A673 (cell line): ENCODE measurements around the gene PRPH2. TPM values are rescaled to one million over a fixed set of nuclear protein-coding genes. Genes with fewer than 3 reads are reported as not detected.

Source experiments
- BruUV-seq: library from RNA; stranded (reverse); fragments of 400-500 nt; replicated peaks from 2 replicates; lab custom pipeline; 2021; lab: Mats Ljungman, UMichigan
- CTCF ChIA-PET: fragments of 300-600 bp; sonication (Branson Sonifier 250); formaldehyde crosslinking; loops from one replicate; lab custom pipeline; 2022; ENCODE audit warnings: antibody characterized with exemption; lab: Charles Lee
- POLR2A ChIA-PET: fragments of 300-600 bp; sonication (Branson Sonifier 250); formaldehyde crosslinking; loops from one replicate; lab custom pipeline; 2022; ENCODE audit warnings: antibody characterized with exemption; ENCODE audit not compliant: low non-redundant PET; lab: Charles Lee
- DNase-seq: peaks from one replicate; pipeline ENCODE4 v3.0.0-alpha.2; 2015; ENCODE audit warnings: low spot score
- H3K27ac ChIP-seq: fragments of 200-600 bp; sonication (generic); 2 replicates; pipeline ENCODE4 v1.5.1; 2016; ENCODE audit warnings: mixed run types, low read depth, mild to moderate bottlenecking, mixed read lengths, antibody characterized with exemption, low read length; ENCODE audit not compliant: poor library complexity, severe bottlenecking
- H3K27me3 ChIP-seq: fragments of 200-600 bp; sonication (generic); replicated peaks from 2 replicates; pipeline ENCODE4 v1.6.1; 2017; ENCODE audit warnings: mixed run types, low read depth, mild to moderate bottlenecking, mixed read lengths, antibody characterized with exemption, low read length; ENCODE audit not compliant: insufficient read depth, poor library complexity
- H3K36me3 ChIP-seq: fragments of 200-600 bp; sonication (generic); 2 replicates; pipeline ENCODE4 v1.6.1; 2016; ENCODE audit warnings: mixed run types, mild to moderate bottlenecking, mixed read lengths, antibody characterized with exemption, low read length; ENCODE audit not compliant: insufficient read depth, poor library complexity, severe bottlenecking
- H3K4me1 ChIP-seq: fragments of 200-600 bp; sonication (generic); 2 replicates; pipeline ENCODE4 v1.6.1; 2017; ENCODE audit warnings: mixed run types, mild to moderate bottlenecking, mixed read lengths, antibody characterized with exemption, low read length; ENCODE audit not compliant: insufficient read depth, poor library complexity, severe bottlenecking
- H3K4me3 ChIP-seq: fragments of 200-600 bp; sonication (generic); 2 replicates; pipeline ENCODE4 v1.5.1; 2016; ENCODE audit warnings: low read depth, mixed run types, mild to moderate bottlenecking, mixed read lengths, low read length; ENCODE audit not compliant: poor library complexity, severe bottlenecking
- H3K9me3 ChIP-seq: fragments of 200-600 bp; sonication (generic); 2 replicates; pipeline ENCODE4 v1.6.1; 2016; ENCODE audit warnings: mixed run types, low read depth, mild to moderate bottlenecking, mixed read lengths, antibody characterized with exemption, low read length; ENCODE audit not compliant: poor library complexity, severe bottlenecking
- CTCF ChIP-seq: fragments of 300-800, 200-600 bp; sonication (generic); conservative IDR thresholded peaks from 2 replicates; pipeline ENCODE4 v1.5.1; 2017; ENCODE audit warnings: low read depth, mild to moderate bottlenecking, antibody characterized with exemption, low read length, moderate library complexity, mixed read lengths
- EZH2 ChIP-seq: fragments of 200-600 bp; sonication (generic); IDR thresholded peaks from 2 replicates; pipeline ENCODE4 v1.6.1; 2017; ENCODE audit warnings: borderline replicate concordance, low read depth, mild to moderate bottlenecking, mixed read lengths, antibody characterized with exemption, low read length; ENCODE audit not compliant: poor library complexity, severe bottlenecking
- intact Hi-C: fragments of 100-400 bp; cut with micrococcal nuclease; formaldehyde crosslinking; loops from one replicate; pipeline ENCODE4 v1.10.0; 2022; ENCODE audit not compliant: unreplicated experiment
- total RNA-seq: library from RNA; stranded (reverse); gene quantifications from 2 replicates; pipeline ENCODE4 v1.2.3, GENCODE V29; 2021

Gene PRPH2
- total RNA-seq, 1 experiment from 2014 or later = 0.41 TPM

- H3K27me3 ChIP-seq = no peaks in the 10 kb centered on the region
- no peak for TF ChIP-seq EZH2
- no peak for TF ChIP-seq CTCF
- CTCF ChIA-PET = no interaction called here
- no peak for DNase-seq
- H3K36me3 ChIP-seq = no peaks in the 10 kb centered on the region
- no peaks in the 10 kb centered on the region for H3K4me1 ChIP-seq
- no peak overlapping the region for H3K4me3 ChIP-seq
- no TSS peak for BruUV-seq
- intact Hi-C loops = no loop called here
- no peak overlapping the region for H3K27ac ChIP-seq
- H3K9me3 ChIP-seq = no peaks in the 10 kb centered on the region
- POLR2A ChIA-PET = interaction anchor here (0.5 kb wide), 1 partner anchor 17 kb away, joined by 3 read pairs; no protein-coding TSS in a partner anchor
These were observed 46.7 kb upstream of the PRPH2 start for GRCh38 chr6:42769051-42769450.

- no peaks in the 10 kb centered on the region for H3K27me3 ChIP-seq
- ChIA-PET CTCF (no interaction called here), POLR2A (no interaction called here)
- no peak overlapping the region for H3K4me3 ChIP-seq
- no peak for DNase-seq
- no peaks in the 10 kb centered on the region for H3K9me3 ChIP-seq
- TF ChIP-seq CTCF (no peak), EZH2 (no peak)
- no peak overlapping the region for H3K27ac ChIP-seq
- no TSS peak for BruUV-seq
- H3K36me3 ChIP-seq = no peaks in the 10 kb centered on the region
- no peaks in the 10 kb centered on the region for H3K4me1 ChIP-seq
- intact Hi-C loops = no loop called here
These were observed 43.8 kb upstream of the PRPH2 start for GRCh38 chr6:42766163-42766670.

- Histone ChIP-seq H3K4me1 (no peaks in the 10 kb centered on the region), H3K27me3 (no peaks in the 10 kb centered on the region), H3K4me3 (no peak overlapping the region), H3K36me3 (no peaks in the 10 kb centered on the region), H3K27ac (no peak overlapping the region), H3K9me3 (no peaks in the 10 kb centered on the region)
- CTCF ChIA-PET = no interaction called here
- POLR2A ChIA-PET = interaction anchor here (0.8 kb wide), 1 partner anchor 981 kb away, joined by 3 read pairs; no protein-coding TSS in a partner anchor
- intact Hi-C loops = no loop called here
- BruUV-seq = no TSS peak
- no peak for DNase-seq
- no peak for TF ChIP-seq EZH2
- no peak for TF ChIP-seq CTCF
These were observed 42.7 kb upstream of the PRPH2 start for GRCh38 chr6:42764911-42765648.
